Liver (tissue), 3 donors: ENCODE measurements around the gene ZNF479.

Experiments
- ATF3 ChIP-seq: IDR thresholded peaks from 2 replicates; pipeline ENCODE4 v1.6.1; 2016; ENCODE audit warnings: antibody characterized with exemption
- CTCF ChIP-seq: fragments of 150-350 bp; IDR thresholded peaks from 2 replicates; pipeline ENCODE4 v1.5.1; 2017; ENCODE audit warnings: improper control_type of control experiment, low read depth, low read length; ENCODE audit not compliant: missing input control
- GABPA ChIP-seq, 2 donors: IDR thresholded peaks in 1 of 2; conservative IDR thresholded peaks in 1 of 2; 2 replicates each; pipeline ENCODE4 v1.6.1; 2016; ENCODE audit warnings: antibody characterized with exemption in 2 of 2, mild to moderate bottlenecking in 1 of 2, moderate library complexity in 1 of 2
- RAD21 ChIP-seq, 2 donors: IDR thresholded peaks; 2 replicates each; pipeline ENCODE4 v1.6.1; 2016; ENCODE audit warnings: antibody characterized with exemption in 2 of 2, mild to moderate bottlenecking in 2 of 2
- RXRA ChIP-seq, 2 donors: IDR thresholded peaks; 2 replicates each; pipeline ENCODE4 v1.6.1; 2017 to 2018; ENCODE audit warnings: antibody characterized with exemption in 2 of 2, mild to moderate bottlenecking in 1 of 2
- TAF1 ChIP-seq: conservative IDR thresholded peaks from 2 replicates; pipeline ENCODE4 v1.6.1; 2016; ENCODE audit warnings: antibody characterized with exemption, mild to moderate bottlenecking
- TF ChIP-seq, protein P1 (sequence below): IDR thresholded peaks from 2 replicates; pipeline ENCODE4 v1.6.1; 2016; ENCODE audit warnings: antibody characterized with exemption, mild to moderate bottlenecking
- donor health status: healthy.
- donor health status: healthy.

DNA sequence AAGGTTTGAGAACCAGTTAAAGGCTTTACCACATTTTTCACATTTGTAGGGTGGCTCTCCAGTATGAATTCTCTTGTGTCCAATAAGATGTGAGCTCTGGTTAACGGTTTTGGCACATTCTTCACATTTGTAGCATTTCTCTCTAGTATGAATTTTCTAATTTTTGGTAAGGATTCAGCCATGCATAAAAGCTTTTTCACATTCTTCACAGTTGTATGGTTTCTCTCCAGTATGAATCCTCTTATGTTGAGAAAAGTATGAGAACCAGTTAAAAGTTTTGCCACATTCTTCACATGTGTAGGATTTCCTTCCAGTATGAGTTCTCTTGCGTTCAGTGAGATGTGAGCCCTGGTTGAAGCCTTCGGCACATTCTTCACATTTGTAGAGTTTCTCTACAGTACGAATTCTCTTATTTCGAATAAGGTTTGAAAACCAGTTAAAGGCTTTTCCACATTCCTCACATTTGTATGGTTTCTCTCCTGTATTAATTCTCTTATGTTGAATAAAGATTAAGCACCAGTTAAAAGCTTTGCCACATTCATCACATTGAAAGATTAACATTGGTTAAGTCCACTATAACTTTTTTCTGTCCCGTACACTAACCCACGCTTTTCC lies 33.2 kb upstream of the ZNF479 start:
- TF ChIP-seq, protein P1, sequence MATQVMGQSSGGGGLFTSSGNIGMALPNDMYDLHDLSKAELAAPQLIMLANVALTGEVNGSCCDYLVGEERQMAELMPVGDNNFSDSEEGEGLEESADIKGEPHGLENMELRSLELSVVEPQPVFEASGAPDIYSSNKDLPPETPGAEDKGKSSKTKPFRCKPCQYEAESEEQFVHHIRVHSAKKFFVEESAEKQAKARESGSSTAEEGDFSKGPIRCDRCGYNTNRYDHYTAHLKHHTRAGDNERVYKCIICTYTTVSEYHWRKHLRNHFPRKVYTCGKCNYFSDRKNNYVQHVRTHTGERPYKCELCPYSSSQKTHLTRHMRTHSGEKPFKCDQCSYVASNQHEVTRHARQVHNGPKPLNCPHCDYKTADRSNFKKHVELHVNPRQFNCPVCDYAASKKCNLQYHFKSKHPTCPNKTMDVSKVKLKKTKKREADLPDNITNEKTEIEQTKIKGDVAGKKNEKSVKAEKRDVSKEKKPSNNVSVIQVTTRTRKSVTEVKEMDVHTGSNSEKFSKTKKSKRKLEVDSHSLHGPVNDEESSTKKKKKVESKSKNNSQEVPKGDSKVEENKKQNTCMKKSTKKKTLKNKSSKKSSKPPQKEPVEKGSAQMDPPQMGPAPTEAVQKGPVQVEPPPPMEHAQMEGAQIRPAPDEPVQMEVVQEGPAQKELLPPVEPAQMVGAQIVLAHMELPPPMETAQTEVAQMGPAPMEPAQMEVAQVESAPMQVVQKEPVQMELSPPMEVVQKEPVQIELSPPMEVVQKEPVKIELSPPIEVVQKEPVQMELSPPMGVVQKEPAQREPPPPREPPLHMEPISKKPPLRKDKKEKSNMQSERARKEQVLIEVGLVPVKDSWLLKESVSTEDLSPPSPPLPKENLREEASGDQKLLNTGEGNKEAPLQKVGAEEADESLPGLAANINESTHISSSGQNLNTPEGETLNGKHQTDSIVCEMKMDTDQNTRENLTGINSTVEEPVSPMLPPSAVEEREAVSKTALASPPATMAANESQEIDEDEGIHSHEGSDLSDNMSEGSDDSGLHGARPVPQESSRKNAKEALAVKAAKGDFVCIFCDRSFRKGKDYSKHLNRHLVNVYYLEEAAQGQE, result no peak
- no peak for TF ChIP-seq CTCF
- TF ChIP-seq GABPA (IDR thresholded peaks at IDR 0.05 in 1 of 2, conservative IDR thresholded peaks at IDR 0.05 in 1 of 2), result no peak
- TF ChIP-seq RXRA (IDR thresholded peaks at IDR 0.05), result no peak
- no peak for TF ChIP-seq TAF1
- no peak for TF ChIP-seq RAD21 (IDR thresholded peaks at IDR 0.05)
- TF ChIP-seq ATF3, result no peak
